NCI-H526 (cell line): ENCODE measurements around the gene USP7.
"Not testable (repeated sequence)": the region's sequence is repeated elsewhere in the genome, so short reads cannot be mapped to it uniquely, and the experiment has no call there.

Experiments used
- DNase-seq, 2 experiments: peaks; one replicate each; lab custom pipeline; 2025; lab: John Stamatoyannopoulos, UW

Gene USP7

GRCh38 chr16:8878523-8878911 lies 85.2 kb downstream of the USP7 start:
- no peak for DNase-seq

- DNase-seq, result no peak
These were observed 85.7 kb downstream of the USP7 start for GRCh38 chr16:8877894-8878522.

GRCh38 chr16:8875317-8875716 lies 88.4 kb downstream of the USP7 start:
- not testable (repeated sequence) for DNase-seq

- DNase-seq, result no peak
These were observed 89.3 kb downstream of the USP7 start for GRCh38 chr16:8874388-8874787.

- DNase-seq, result not testable (repeated sequence)
These were observed 89.9 kb downstream of the USP7 start for GRCh38 chr16:8873866-8874195.

GRCh38 chr16:8872967-8873865 lies 90.5 kb downstream of the USP7 start:
- DNase-seq, result no peak

- no peak for DNase-seq
These were observed 91.6 kb downstream of the USP7 start for GRCh38 chr16:8872071-8872470.

- DNase-seq, result not testable (repeated sequence)
These were observed 93.8 kb downstream of the USP7 start for GRCh38 chr16:8869988-8870241.

GRCh38 chr16:8869212-8869987 lies 94.3 kb downstream of the USP7 start:
- peak in 1 of 2 experiments; percentile 15 for DNase-seq

- peak; percentile 80 to 95 for DNase-seq
These were observed 95.1 kb downstream of the USP7 start, which contains the start of gene CARHSP1 for GRCh38 chr16:8868416-8869211. TSS of gene CARHSP1 (minus strand) at chr16:8869006. CDS start at chr16:8859328, 9,678 bp downstream.

- no peak for DNase-seq
These were observed 95.7 kb downstream of the USP7 start for GRCh38 chr16:8867932-8868415.

GRCh38 chr16:8867216-8867931 lies 96.3 kb downstream of the USP7 start:
- DNase-seq, result peak in 1 of 2 experiments; percentile 43

GRCh38 chr16:8866884-8867215 lies 96.9 kb downstream of the USP7 start:
- no peak for DNase-seq

GRCh38 chr16:8866118-8866883 lies 97.4 kb downstream of the USP7 start:
- peak; percentile 42 to 74 for DNase-seq

GRCh38 chr16:8865145-8865882 lies 98.4 kb downstream of the USP7 start:
- no peak for DNase-seq

GRCh38 chr16:8864480-8865110 lies 99.1 kb downstream of the USP7 start:
- no peak for DNase-seq

- peak in 1 of 2 experiments; percentile 15 for DNase-seq
These were observed 99.9 kb downstream of the USP7 start for GRCh38 chr16:8863594-8864424.
